Activated CD8-positive, alpha-beta memory T cell treated with anti-CD3 and anti-CD28 coated beads, Interleukin-2, amount 50 U/mL, for 48 hours (primary cell): ENCODE results near the gene SGCE.
"Not testable (repeated sequence)": the region's sequence is repeated elsewhere in the genome, so short reads cannot be mapped to it uniquely, and the experiment has no call there.

Experiments used
- DNase-seq: peaks from one replicate; pipeline ENCODE4 v3.0.0-alpha.2; 2020

Gene SGCE

GRCh38 chr7:94655848-94656657, at the start of gene SGCE:
Gene SGCE, minus strand, starts transcription at chr7:94656133. Its CDS starts 35 bp downstream, at chr7:94656098.
- DNase-seq: peak; percentile 77

- not testable (repeated sequence) for DNase-seq
Observed at GRCh38 chr7:94705155-94706021, 49.5 kb upstream of the SGCE start.

DNA sequence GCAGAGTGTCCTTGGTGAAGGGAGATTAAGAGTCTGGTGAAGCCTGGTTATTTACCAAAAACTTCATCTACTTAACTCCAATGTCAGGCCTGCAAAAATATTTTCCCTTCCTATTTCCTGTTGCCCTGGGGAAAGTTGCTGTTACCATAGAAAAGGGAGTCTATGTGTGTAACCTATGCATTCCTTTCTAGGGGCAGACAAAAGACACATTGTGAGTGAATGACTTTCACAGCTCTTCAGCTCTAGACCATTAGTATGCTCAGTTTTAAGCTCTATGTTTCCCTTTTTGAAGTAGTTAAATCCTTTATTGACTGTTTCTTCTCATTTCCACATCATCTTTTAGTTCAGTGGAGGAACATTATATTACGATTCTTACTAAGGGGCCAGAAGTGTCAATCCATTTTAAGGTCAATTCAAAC, 45.6 kb upstream of the SGCE start:
- no peak for DNase-seq

DNA sequence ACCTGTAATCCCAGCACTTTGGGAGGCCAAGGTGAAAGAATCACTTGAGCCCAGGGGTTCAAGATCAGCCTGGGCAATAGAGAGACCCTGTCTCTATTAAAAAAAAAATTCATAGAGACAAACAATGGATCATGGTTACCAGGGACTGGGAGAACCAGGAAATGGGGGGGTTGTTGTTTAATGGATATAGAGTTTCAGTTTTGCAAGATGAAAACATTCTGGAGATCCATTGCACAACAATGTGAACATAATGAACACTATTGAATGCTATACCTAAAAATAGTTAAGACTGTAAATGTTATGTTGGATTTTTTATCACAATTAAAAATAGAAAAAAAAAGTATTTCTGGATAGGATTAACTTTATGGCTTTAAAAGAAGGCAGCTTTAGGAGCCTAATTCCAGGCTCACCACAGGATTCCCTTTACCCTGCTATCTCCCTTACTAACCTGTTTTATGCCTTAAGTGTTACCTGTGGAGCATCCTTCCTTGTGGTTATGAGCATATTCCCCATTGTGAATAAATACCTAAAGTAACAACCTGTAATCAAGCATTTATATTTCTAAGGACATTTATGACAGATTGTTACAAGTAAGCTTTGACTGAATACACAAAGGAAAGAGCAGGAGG, 45.1 kb upstream of the SGCE start:
- no peak for DNase-seq

GRCh38 chr7:94698275-94698674, 42.3 kb upstream of the SGCE start:
- no peak for DNase-seq

- no peak for DNase-seq
Observed at GRCh38 chr7:94697035-94697974, 41.4 kb upstream of the SGCE start.

DNA sequence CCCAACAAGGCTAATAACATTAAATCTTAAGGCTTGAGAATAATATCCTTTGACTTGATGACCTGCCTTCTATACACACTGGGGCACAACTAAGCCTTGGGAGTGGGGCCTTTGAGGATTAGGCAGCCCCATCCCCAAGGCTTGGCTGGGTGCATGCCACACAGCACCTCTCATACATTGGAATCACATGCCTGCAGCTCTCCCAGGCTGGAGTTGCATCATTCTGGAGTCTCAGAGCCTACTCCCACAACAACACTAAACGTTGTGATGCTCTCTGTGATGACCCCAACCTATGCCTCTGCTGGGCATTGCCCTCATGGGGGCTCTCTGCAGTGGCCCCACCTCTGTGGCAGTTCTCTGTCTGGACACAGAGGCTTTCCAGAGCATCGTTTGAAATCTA, 31.9 kb upstream of the SGCE start:
- DNase-seq: no peak

DNA sequence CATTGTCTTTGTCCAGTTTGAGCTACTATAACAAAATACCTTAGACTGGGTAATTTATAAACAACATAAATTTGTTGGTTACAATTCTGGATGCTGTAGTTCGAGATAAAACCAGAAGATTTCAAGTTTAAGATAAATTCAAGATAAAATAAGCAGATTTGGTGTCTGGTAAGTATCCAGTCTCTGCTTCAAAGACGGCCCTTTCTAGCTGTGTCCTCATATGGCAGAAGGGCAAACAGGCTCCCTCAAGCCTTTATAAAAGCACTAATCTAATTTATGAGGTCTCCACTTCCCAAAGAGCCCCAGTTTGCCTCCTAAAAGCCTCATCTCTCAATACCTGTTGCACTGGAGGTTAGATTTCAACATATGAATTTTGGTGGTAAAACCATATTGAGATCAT, 31.1 kb upstream of the SGCE start:
- no peak for DNase-seq

GRCh38 chr7:94683066-94683465, 27.1 kb upstream of the SGCE start:
- DNase-seq: no peak

DNA sequence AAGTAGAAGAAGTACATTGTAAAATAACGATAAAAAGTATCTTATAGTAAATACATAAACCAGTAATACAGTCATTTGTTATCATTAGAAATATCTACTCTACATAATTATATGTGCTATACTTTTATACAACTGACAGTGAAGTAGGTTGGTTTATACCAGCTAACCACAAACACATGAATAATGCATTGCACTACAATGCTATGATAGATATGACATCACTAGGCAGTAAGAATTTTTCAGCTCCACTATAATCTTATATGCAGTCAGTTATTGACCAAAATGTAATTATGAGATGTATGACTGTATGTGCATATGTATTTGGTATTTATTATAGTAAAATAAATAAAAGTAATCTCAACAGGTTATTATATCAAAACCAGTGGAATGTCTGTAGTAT, 23.4 kb upstream of the SGCE start:
- DNase-seq: no peak

GRCh38 chr7:94676431-94676830, 20.5 kb upstream of the SGCE start:
- DNase-seq: no peak

DNA sequence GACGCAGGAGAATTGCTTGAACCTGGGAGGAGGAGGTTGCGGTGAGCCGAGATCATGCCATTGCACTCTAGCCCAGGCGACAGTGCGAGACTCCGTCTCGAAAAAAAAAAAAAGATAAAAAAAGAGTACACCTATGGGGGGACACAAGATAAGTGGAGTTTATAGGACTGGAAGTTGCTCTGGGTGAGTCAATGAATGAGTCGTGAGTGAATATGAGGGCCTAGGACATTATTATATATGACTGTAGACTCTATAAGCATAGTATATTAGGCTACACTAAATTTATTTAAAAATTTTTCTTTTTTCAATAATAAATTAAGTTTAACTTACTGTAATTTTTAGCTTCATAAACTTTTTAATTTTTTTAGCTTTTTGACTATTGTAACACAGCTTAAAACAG, 19.4 kb upstream of the SGCE start:
- DNase-seq: no peak

DNA sequence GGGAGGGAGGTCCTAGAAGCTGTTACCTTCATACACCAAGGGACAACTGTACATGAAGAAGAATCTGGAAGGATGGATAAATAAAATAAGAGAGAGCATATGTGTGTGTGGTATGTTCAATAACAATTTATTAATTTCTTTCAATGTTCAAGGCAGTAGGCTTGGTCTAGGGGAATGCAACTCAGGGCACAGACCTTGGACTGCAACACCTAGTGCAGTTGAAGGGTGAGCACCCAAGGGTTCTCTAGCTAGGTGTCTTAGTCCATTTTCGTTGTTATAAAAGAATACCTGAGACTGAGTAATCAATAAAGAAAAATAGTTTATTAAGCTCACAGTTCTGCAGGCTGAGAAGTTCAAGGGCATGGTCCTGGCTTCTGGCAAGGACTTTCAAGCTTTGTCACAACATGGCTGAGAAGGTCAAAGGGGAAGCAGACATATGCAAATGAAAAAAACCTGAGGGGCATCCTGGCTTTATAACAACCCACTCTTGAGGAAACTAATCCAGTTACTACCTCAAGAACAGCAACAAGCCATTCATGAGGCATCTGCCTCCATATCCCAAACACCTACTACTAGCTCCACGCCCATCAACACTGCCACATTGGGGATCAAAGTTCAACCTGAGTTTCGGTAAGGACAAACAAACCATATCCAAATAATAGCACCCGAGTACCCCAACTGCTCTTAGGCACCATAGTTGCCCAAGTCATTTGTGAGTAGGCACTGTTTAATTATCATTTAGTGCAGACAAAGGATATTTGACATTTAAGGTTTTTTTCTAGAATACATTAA, 15.7 kb upstream of the SGCE start:
- DNase-seq: no peak

DNA sequence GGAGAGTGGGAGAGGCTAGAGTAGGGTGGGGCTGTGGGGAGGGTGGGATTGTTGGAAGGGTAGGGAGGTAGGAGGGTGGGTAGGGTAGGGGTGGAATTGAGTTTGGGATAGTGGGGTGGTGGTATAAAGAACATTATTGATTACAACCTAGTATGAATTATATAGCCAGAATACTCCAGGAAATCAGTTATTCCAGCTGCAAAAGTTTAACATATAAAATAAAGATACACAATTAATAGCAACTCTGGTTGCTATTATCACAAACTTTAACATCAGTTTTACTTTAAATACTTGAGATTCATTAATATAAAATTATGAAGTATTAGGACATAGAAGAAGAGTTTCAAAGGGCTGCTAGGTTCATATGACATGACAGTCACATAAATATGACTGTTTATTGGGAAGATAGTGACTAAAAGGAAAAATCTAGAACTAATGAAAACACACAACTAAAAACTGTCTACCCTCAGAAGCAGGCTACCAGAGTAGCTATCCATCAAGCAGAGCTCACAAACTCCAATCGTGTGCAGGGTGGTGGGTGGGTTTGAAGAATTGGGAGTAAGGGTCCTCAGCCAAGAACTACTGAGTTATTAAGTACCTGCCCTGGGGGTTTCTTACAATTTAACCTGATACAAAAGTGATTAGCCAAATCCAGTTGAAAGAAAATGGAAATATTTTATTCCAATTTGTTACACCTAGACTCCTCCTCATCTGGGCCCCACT, 14.0 kb upstream of the SGCE start:
- no peak for DNase-seq

- DNase-seq: no peak
Observed at GRCh38 chr7:94666879-94667587, 11.1 kb upstream of the SGCE start.

DNA sequence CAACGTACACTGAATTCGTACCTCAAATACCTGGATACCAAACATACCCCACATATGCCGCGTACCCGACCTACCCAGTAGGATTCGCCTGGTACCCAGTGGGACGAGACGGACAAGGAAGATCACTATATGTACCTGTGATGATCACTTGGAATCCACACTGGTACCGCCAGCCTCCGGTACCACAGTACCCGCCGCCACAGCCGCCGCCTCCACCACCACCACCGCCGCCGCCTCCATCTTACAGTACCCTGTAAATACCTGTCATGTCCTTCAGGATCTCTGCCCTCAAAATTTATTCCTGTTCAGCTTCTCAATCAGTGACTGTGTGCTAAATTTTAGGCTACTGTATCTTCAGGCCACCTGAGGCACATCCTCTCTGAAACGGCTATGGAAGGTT, 9.5 kb upstream of the SGCE start:
- DNase-seq: no peak

GRCh38 chr7:94664023-94664422, 8.1 kb upstream of the SGCE start:
- no peak for DNase-seq

GRCh38 chr7:94662548-94662947, 6.6 kb upstream of the SGCE start:
- DNase-seq: no peak

- DNase-seq: no peak
Observed at GRCh38 chr7:94660006-94660405, 4.1 kb upstream of the SGCE start.

DNA sequence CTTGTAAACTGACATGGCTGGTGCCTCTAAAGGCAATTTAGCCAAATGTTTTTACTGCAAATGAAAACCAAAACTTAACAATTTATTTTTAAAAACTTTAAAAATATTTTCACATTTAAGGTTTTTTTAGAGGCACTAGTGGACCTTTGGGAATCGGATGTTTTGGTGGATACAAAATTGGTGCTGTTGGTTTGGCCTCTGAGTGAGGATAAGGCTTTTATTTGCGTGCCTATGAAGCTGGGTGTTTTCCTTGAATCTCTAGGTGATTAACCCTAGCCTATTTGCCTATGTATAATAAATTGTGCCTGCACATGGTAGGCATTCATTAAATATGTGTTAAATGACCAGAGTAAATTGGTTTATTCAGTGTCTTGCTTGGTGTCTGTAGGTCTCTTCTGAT, 2.9 kb upstream of the SGCE start:
- DNase-seq: no peak
